UCSD-AML1 (cell line): ENCODE measurements around the gene PCBP4.

ENCODE experiments used
- DNase-seq: peaks from one replicate; lab custom pipeline; 2025; ENCODE audit not compliant: unreplicated experiment; lab: John Stamatoyannopoulos, UW

PCBP4 gene

GRCh38 chr3:51921081-51921578 lies 46.1 kb downstream of the PCBP4 start:
- no peak for DNase-seq

DNA sequence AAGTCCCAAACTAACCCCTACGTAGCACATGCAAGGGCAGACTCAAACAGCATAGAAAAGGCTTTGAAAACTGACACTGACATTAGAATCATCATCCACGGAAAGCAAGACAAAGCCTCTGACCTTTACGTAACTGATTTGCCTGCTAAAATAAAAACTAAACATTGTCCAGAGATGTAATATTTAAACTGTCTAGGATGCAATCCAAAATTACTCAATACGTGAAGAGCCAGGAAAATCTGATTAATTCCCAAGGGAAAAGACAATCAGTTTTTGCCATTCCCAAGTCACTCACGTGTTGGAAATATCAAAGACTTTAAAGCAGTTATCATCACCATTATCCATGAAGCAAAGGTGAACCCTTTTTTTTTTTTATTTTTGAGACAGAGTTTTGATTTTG lies 50.8 kb downstream of the PCBP4 start:
- no peak for DNase-seq

- no peak for DNase-seq
Measured at GRCh38 chr3:51908026-51908425, 59.2 kb downstream of the PCBP4 start.
